Mammary epithelial cell (primary cell): ENCODE data around the gene TIMM44.

Experiments
- EZH2 ChIP-seq: IDR thresholded peaks from 2 replicates; pipeline ENCODE4 v1.6.1; 2012; ENCODE audit warnings: low read length, inconsistent platforms, borderline replicate concordance
- TF ChIP-seq, protein P1 (sequence below), 2 donors: IDR thresholded peaks in 1 of 2; conservative IDR thresholded peaks in 1 of 2; 2 replicates each; pipeline ENCODE4 v1.5.1; 2011 to 2012; ENCODE audit warnings: inconsistent platforms in 2 of 2, low read length in 2 of 2, mild to moderate bottlenecking in 2 of 2, control low read depth in 1 of 2, low read depth in 1 of 2; ENCODE audit not compliant: insufficient read depth in 1 of 2; ENCODE audit errors: extremely low read depth in 1 of 2

DNA sequence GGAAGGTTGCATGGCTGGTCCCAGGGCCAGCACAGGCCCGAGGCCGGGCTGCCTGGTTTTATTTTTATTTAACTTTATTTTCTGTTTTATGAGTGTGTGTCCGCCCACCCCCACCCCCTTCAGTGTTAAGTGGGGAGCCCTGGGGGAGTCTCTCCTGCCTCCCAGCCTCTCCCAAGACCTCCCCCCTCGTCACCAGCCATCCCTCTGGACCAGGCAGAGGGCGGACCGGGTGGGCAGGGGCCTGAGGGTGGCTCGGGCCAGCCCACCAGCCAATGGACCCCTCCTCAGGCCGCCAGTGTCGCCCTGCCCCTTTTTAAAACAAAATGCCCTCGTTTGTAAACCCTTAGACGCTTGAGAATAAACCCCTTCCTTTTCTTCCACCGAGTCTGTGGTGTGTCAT lies 29.4 kb downstream of the TIMM44 start:
- TF ChIP-seq, protein P1, sequence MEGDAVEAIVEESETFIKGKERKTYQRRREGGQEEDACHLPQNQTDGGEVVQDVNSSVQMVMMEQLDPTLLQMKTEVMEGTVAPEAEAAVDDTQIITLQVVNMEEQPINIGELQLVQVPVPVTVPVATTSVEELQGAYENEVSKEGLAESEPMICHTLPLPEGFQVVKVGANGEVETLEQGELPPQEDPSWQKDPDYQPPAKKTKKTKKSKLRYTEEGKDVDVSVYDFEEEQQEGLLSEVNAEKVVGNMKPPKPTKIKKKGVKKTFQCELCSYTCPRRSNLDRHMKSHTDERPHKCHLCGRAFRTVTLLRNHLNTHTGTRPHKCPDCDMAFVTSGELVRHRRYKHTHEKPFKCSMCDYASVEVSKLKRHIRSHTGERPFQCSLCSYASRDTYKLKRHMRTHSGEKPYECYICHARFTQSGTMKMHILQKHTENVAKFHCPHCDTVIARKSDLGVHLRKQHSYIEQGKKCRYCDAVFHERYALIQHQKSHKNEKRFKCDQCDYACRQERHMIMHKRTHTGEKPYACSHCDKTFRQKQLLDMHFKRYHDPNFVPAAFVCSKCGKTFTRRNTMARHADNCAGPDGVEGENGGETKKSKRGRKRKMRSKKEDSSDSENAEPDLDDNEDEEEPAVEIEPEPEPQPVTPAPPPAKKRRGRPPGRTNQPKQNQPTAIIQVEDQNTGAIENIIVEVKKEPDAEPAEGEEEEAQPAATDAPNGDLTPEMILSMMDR (conservative IDR thresholded peaks at IDR 0.05 in 1 of 2, IDR thresholded peaks at IDR 0.05 in 1 of 2; ENCODE audit: extremely low read depth in 1 of 2, insufficient read depth in 1 of 2, low read depth in 1 of 2, low read length in 2 of 2): no peak
- no peak for TF ChIP-seq EZH2
